ENCODE results near the gene CERS6.

Gene CERS6

DNA sequence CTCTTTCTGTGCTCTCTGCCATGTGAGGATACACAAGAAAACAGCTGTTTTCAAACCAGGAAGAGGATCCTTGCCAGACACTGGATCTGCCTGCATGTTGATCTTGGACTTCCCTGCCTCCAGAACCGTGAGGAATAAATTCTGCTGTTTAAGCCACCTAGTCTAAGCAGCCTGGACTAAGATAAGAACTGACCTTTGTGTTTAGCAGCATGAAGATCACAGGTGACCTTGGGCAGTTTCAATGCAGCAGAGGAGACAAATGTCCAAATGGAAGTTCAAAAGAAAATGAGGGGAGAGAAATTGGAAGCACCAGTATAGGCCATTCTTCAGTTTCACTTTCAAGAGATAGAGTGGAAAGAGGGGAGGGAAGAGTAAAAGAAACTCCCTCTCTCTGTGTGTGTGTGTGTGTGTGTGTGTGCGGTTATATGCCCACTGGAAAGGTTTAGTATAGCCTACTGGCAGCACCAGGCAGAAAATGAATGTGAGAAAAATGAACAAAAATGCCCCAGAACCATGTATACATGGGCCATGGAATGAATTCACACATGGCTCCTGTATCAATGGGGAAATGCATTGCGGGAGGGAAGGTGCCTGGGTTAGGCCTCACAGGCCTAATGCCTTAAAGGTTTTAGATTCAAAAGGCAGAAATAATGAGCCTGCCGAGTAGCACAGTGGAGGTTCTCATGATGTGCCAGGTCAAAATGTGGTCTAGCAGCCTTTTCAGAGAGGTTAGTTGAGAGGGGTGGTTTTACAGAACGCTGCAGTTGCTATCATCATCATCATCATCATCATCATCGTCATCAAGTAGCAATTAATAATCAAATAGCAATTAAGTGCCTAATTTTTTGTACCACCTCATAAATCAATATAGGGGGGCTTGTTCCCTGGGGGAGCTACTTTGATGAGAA is 1.1 kb upstream of the CERS6 start:
- no peaks in the 10 kb centered on the region for H3K36me3 Mint-ChIP-seq (ENCODE audit: low read depth)
- no peaks in the 10 kb centered on the region for H3K9me3 Mint-ChIP-seq
- peaks cover 33% of the 10 kb centered on the region for H3K4me1 Mint-ChIP-seq (ENCODE audit: low read depth)
- no peak overlapping the region for H3K27ac Mint-ChIP-seq
- H3K4me3 Mint-ChIP-seq: no peak overlapping the region
- no peaks in the 10 kb centered on the region for H3K27me3 Mint-ChIP-seq

DNA sequence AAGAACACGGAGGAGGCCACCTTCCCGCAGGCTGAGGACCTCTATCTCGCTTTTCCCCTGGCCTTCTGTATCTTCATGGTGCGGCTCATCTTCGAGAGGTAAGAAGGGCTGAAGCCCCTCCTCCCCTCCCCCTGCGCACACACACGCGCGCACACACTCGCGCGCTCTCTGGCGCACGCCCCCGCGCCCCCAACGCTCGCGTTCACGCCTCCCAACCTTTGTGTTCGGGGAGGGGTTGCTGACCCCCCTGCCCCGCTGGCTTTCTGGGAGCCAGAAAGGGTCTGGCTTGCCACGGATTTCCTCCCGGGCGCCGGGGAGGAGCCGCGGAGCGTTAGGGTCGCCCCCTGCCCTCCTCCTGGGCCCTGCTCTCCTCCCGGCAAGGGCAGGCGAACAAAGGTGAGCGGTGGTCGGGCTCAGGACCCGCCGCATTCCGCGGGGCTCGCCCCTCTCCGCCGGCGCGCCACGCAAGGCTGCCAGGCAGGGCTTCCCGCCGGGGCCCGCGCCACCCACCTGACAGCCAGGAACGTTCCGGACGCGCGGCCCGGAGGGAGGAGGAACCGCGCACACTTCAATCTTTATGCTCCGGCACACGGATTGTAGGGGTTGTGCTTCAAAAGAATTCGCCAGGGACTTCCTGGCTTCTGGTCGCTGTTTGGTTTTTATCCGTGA is 583 bp downstream of the CERS6 start:
- Mint-ChIP-seq H3K4me3 (peak overlapping the region; percentile 94), H3K27ac (peak overlapping the region; percentile 75), H3K27me3 (no peaks in the 10 kb centered on the region), H3K36me3 (ENCODE audit: low read depth) (peaks cover 3% of the 10 kb centered on the region), H3K4me1 (ENCODE audit: low read depth) (peaks cover 38% of the 10 kb centered on the region), H3K9me3 (no peaks in the 10 kb centered on the region)

- Mint-ChIP-seq H3K27ac (peak overlapping the region; percentile 75), H3K36me3 (ENCODE audit: low read depth) (peaks cover 9% of the 10 kb centered on the region), H3K27me3 (no peaks in the 10 kb centered on the region), H3K9me3 (no peaks in the 10 kb centered on the region), H3K4me1 (ENCODE audit: low read depth) (peaks cover 43% of the 10 kb centered on the region), H3K4me3 (peak overlapping the region; percentile 94)
Observed at GRCh38 chr2:168457190-168457895, 1.3 kb downstream of the CERS6 start.

GRCh38 chr2:168458139-168458538 is 2.1 kb downstream of the CERS6 start:
- H3K27me3 Mint-ChIP-seq: no peaks in the 10 kb centered on the region
- H3K4me3 Mint-ChIP-seq: peak overlapping the region; percentile 94
- peaks cover 43% of the 10 kb centered on the region for H3K4me1 Mint-ChIP-seq (ENCODE audit: low read depth)
- no peak overlapping the region for H3K27ac Mint-ChIP-seq
- H3K36me3 Mint-ChIP-seq (ENCODE audit: low read depth): peaks cover 9% of the 10 kb centered on the region
- H3K9me3 Mint-ChIP-seq: no peaks in the 10 kb centered on the region

GRCh38 chr2:168459256-168459655 is 3.2 kb downstream of the CERS6 start:
- Mint-ChIP-seq H3K27ac (no peak overlapping the region), H3K9me3 (no peaks in the 10 kb centered on the region), H3K36me3 (ENCODE audit: low read depth) (peaks cover 9% of the 10 kb centered on the region), H3K4me3 (peak overlapping the region; percentile 8), H3K4me1 (ENCODE audit: low read depth) (peaks cover 45% of the 10 kb centered on the region), H3K27me3 (no peaks in the 10 kb centered on the region)

GRCh38 chr2:168460571-168460970 is 4.5 kb downstream of the CERS6 start:
- H3K4me1 Mint-ChIP-seq (ENCODE audit: low read depth): peaks cover 58% of the 10 kb centered on the region
- H3K27ac Mint-ChIP-seq: no peak overlapping the region
- no peaks in the 10 kb centered on the region for H3K9me3 Mint-ChIP-seq
- H3K27me3 Mint-ChIP-seq: no peaks in the 10 kb centered on the region
- H3K4me3 Mint-ChIP-seq: no peak overlapping the region
- peaks cover 14% of the 10 kb centered on the region for H3K36me3 Mint-ChIP-seq (ENCODE audit: low read depth)

DNA sequence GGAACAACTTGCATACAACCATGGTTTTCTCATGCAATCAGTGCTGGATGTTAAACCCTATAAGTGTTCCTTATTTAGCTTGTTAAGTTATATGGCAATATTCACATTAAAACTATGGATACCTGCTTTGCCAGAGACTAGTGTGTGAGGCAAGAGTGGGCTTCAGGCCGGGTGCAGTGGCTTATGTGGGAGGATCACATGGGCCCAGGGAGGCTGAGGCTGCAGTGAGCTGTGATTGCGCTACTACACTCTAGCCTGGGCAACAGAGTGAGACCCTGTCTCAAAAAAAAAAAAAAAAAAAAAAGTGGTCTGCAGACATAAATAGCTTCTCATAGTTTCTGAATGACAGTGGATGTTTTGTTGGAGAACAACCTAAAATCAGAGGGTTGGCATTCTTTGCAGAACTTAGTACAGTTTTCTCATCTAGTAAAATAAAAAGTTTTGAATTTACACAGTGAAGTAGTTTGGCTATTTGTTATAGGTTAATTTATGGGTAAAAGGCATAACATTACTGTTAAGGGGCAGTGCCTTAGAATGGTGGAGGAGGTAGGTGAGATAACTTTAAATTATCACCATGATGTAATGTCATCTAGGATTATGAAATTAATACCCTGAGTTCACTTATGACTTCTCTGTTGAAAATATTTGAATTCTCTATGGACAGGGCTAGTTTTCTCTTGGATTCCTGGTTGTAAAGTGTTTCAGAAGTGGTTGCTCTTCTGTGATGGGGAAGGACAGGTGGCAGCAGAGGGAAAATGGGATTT is 5.3 kb downstream of the CERS6 start:
- Mint-ChIP-seq H3K27ac (no peak overlapping the region), H3K4me3 (no peak overlapping the region), H3K36me3 (ENCODE audit: low read depth) (peaks cover 14% of the 10 kb centered on the region), H3K27me3 (no peaks in the 10 kb centered on the region), H3K9me3 (no peaks in the 10 kb centered on the region), H3K4me1 (ENCODE audit: low read depth) (peaks cover 66% of the 10 kb centered on the region)

GRCh38 chr2:168461942-168462331 is 5.9 kb downstream of the CERS6 start:
- H3K4me1 Mint-ChIP-seq (ENCODE audit: low read depth): peaks cover 72% of the 10 kb centered on the region
- no peak overlapping the region for H3K27ac Mint-ChIP-seq
- no peaks in the 10 kb centered on the region for H3K9me3 Mint-ChIP-seq
- no peaks in the 10 kb centered on the region for H3K27me3 Mint-ChIP-seq
- H3K36me3 Mint-ChIP-seq (ENCODE audit: low read depth): peaks cover 14% of the 10 kb centered on the region
- no peak overlapping the region for H3K4me3 Mint-ChIP-seq

DNA sequence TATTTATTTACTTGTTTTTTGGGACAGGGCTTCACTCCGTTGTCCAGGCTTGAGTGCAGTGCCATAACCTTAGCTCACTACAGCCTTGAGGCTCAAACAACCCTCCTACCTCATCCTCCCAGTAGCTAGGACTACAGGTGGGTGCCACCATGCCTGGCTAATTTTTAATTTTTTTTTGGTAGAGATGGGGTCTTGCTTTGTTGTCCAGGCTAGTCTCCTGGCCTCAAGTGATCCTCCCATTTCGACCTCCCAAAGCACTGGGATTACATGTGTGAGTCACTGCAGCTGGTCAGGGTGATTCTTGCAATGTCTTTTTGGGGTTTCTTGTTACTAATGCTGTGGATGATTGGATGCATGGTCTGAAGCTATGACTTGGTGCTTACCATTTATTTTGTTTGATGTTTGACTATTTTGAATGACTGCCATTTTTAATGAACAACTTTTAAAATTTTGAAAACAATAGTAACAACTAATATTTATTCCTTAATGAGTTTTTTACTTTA is 6.5 kb downstream of the CERS6 start:
- Mint-ChIP-seq H3K4me3 (no peak overlapping the region), H3K36me3 (ENCODE audit: low read depth) (peaks cover 14% of the 10 kb centered on the region), H3K27ac (no peak overlapping the region), H3K9me3 (no peaks in the 10 kb centered on the region), H3K4me1 (ENCODE audit: low read depth) (peaks cover 76% of the 10 kb centered on the region), H3K27me3 (no peaks in the 10 kb centered on the region)

- peaks cover 78% of the 10 kb centered on the region for H3K4me1 Mint-ChIP-seq (ENCODE audit: low read depth)
- no peaks in the 10 kb centered on the region for H3K27me3 Mint-ChIP-seq
- no peaks in the 10 kb centered on the region for H3K9me3 Mint-ChIP-seq
- H3K27ac Mint-ChIP-seq: peak overlapping the region; percentile 38
- peak overlapping the region; percentile 41 for H3K4me3 Mint-ChIP-seq
- peaks cover 20% of the 10 kb centered on the region for H3K36me3 Mint-ChIP-seq (ENCODE audit: low read depth)
Observed at GRCh38 chr2:168465594-168465993, 9.5 kb downstream of the CERS6 start.

GRCh38 chr2:168466190-168466737 is 10.2 kb downstream of the CERS6 start:
- Mint-ChIP-seq H3K4me3 (peak overlapping the region; percentile 41), H3K4me1 (ENCODE audit: low read depth) (peaks cover 80% of the 10 kb centered on the region), H3K27ac (peak overlapping the region; percentile 42)

DNA sequence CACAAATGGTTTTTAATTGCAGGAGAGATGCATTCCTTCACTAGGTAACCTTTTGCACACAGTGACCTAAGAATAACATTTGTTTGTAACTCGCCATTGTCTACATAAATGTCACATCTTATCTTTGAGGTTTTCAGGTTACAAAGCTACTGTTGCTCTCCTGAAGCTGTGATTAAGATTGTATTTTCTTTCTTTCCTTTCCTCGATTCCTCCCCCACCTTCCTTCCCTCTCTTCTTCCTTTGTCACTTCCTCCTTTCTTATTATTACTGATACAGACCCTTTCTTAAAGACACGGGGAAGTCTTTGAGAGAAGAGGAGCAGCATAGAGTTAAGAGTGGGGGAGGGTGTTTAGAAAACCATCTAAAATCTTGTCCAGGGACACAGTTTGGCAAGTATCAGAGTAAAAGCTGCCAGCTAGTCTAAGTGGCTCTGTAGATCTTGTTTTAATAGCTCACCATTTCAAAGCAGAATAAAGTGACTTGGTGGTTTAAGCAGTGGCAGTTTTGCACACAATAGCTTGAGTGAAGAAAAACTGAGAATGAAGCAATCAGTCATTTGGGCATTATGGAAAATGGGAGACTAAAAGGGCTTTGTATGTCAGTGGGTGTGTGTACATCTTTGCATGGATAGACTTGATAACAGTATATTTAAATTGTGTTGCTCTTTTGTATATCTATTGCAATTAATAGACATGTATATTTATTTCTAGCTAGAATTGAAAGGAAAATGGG is 10.9 kb downstream of the CERS6 start:
- Mint-ChIP-seq H3K4me3 (peak overlapping the region; percentile 24), H3K27ac (peak overlapping the region; percentile 42), H3K4me1 (ENCODE audit: low read depth) (peaks cover 73% of the 10 kb centered on the region)

More at GRCh38 chr2:168466190-168466737, 10.2 kb downstream of the CERS6 start:
- no peaks in the 10 kb centered on the region for H3K27me3 Mint-ChIP-seq
- H3K36me3 Mint-ChIP-seq (ENCODE audit: low read depth): peaks cover 20% of the 10 kb centered on the region
- no peaks in the 10 kb centered on the region for H3K9me3 Mint-ChIP-seq

DNA sequence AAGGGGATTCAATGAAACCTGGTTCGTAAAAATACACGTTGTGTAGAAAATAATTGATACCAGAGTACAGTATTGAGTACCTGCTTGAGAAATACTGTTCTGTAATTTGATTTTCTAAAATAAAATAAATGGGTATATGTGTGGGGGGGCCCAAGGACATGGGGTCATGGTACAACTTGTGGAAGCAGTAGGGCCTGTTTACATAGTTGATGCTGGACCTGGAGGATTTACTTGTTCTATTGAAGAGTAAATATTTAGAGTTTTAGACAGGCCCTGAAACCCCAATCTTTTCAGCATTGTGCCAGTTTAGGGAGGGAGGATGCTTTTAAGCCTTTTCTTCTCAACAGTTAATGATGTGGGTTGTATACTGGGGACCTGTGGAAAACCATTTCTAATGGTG is 11.7 kb downstream of the CERS6 start:
- Mint-ChIP-seq H3K27me3 (no peaks in the 10 kb centered on the region), H3K4me3 (no peak overlapping the region), H3K4me1 (ENCODE audit: low read depth) (peaks cover 75% of the 10 kb centered on the region), H3K36me3 (ENCODE audit: low read depth) (peaks cover 16% of the 10 kb centered on the region), H3K9me3 (no peaks in the 10 kb centered on the region), H3K27ac (no peak overlapping the region)

More for the DNA sequence above, 10.9 kb downstream of the CERS6 start:
- peaks cover 19% of the 10 kb centered on the region for H3K36me3 Mint-ChIP-seq (ENCODE audit: low read depth)
- no peaks in the 10 kb centered on the region for H3K9me3 Mint-ChIP-seq
- no peaks in the 10 kb centered on the region for H3K27me3 Mint-ChIP-seq
